HepG2 (cell line): ENCODE measurements around the gene DNAJB11. TPM values are rescaled to one million over a fixed set of nuclear protein-coding genes. Genes with fewer than 3 reads are reported as not detected.

Experiments used
- HMG20A ChIP-seq: IDR thresholded peaks from 2 replicates; pipeline ENCODE4 v1.6.1; 2016; ENCODE audit warnings: borderline replicate concordance
- HMGXB4 ChIP-seq, 2 experiments: sonication (generic) in 1 of 2; formaldehyde crosslinking in 1 of 2; IDR thresholded peaks; 2 replicates each; pipeline versions ENCODE4 v1.4.0 to v1.6.1; 2018 to 2020; ENCODE audit warnings: missing genetic modification reagents in 2 of 2, borderline replicate concordance in 1 of 2, low read depth in 1 of 2, mild to moderate bottlenecking in 1 of 2, missing biosample characterization in 1 of 2
- HNRNPLL ChIP-seq: fragments of 200-400 bp; formaldehyde crosslinking; IDR thresholded peaks from 2 replicates; pipeline ENCODE4 v1.6.1; 2017; ENCODE audit warnings: mild to moderate bottlenecking, low read depth, low read length; ENCODE audit not compliant: poor library complexity, severe bottlenecking
- MXD3 ChIP-seq: IDR thresholded peaks from 2 replicates; pipeline ENCODE4 v1.6.1; 2016; ENCODE audit warnings: mild to moderate bottlenecking, missing biosample characterization, missing genetic modification reagents
- RNF2 ChIP-seq: fragments of 450-650 bp; conservative IDR thresholded peaks from 2 replicates; pipeline ENCODE4 v1.6.1; 2016; ENCODE audit warnings: low read depth
- SMYD3 ChIP-seq: sonication (generic); formaldehyde crosslinking; IDR thresholded peaks from 2 replicates; pipeline ENCODE4 v1.8.1; 2023; ENCODE audit warnings: mild to moderate bottlenecking, missing genetic modification reagents
- TFDP1 ChIP-seq: IDR thresholded peaks from 2 replicates; pipeline ENCODE4 v1.6.1; 2016; ENCODE audit warnings: missing compliant biosample characterization, missing genetic modification reagents, borderline replicate concordance
- TMF1 ChIP-seq: sonication (generic); formaldehyde crosslinking; IDR thresholded peaks from 2 replicates; pipeline ENCODE4 v1.8.1; 2022; ENCODE audit warnings: low read depth, missing genetic modification reagents
- ZBTB49 ChIP-seq: sonication (generic); formaldehyde crosslinking; IDR thresholded peaks from 2 replicates; pipeline ENCODE4 v1.4.0; 2020; ENCODE audit warnings: missing genetic modification reagents, borderline replicate concordance
- ZFP36L2 ChIP-seq: sonication (generic); formaldehyde crosslinking; IDR thresholded peaks from 2 replicates; pipeline ENCODE4 v1.4.0; 2020; ENCODE audit warnings: missing genetic modification reagents
- ZNF17 ChIP-seq: sonication (generic); formaldehyde crosslinking; IDR thresholded peaks from 2 replicates; pipeline ENCODE4 v1.5.0; 2020; ENCODE audit warnings: mild to moderate bottlenecking, missing genetic modification reagents
- ZNF280B ChIP-seq: sonication (generic); formaldehyde crosslinking; IDR thresholded peaks from 2 replicates; pipeline ENCODE4 v1.5.0; 2020; ENCODE audit warnings: missing genetic modification reagents, mild to moderate bottlenecking, borderline replicate concordance
- ZNF615 ChIP-seq: sonication (generic); formaldehyde crosslinking; IDR thresholded peaks from 2 replicates; pipeline ENCODE4 v1.5.0; 2020; ENCODE audit warnings: mild to moderate bottlenecking, missing genetic modification reagents, borderline replicate concordance
- polyA plus RNA-seq, 8 experiments: library from polyadenylated mRNA; depleted of rRNA in 3 of 8; stranded (reverse) in 7 of 8; unstranded in 1 of 8; fragments of >200 nt; fragmentation: Illumina TruSeq in 4 of 8; extraction: Trizol in 4 of 8; gene quantifications; 2 replicates each; pipeline versions ENCODE4 v1.2.1 to v1.2.3, GENCODE V29; 2011 to 2016; ENCODE audit warnings: low read depth in 4 of 8, missing spikeins in 1 of 8, mixed read lengths in 1 of 8; ENCODE audit not compliant: insufficient read depth in 1 of 8
- total RNA-seq, 5 experiments: library from RNA; depleted of rRNA; stranded (reverse); fragments of >200 nt; fragmentation: Illumina TruSeq; extraction: Trizol; gene quantifications; 2 replicates each; pipeline ENCODE4 v1.2.3, GENCODE V29; 2016; ENCODE audit warnings: low read depth in 1 of 5

DNAJB11 gene
- total and polyA plus RNA-seq, 2 of the 13 experiments (the other 11 are each of a cell fraction or from before 2014, with no cell fraction given), result 41.0 to 132 TPM

- TF ChIP-seq ZNF615 (CRISPR knock-in tag) (no peak), TMF1 (no peak), HMG20A (CRISPR knock-in tag) (peak; percentile 95), ZNF280B (no peak), SMYD3 (peak; percentile 49; the same call in 1 of the 2 replicates), MXD3 (no peak), ZFP36L2 (no peak), RNF2 (no peak), TFDP1 (no peak), HNRNPLL (no peak), ZBTB49 (CRISPR knock-in tag) (no peak), HMGXB4 (CRISPR knock-in tag; IDR thresholded peaks at IDR 0.05; ENCODE audit: borderline replicate concordance in 1 of 2, low read depth in 1 of 2) (no peak), ZNF17 (no peak)
Measured at GRCh38 chr3:186605561-186606545, 35.3 kb downstream of the DNAJB11 start (continued).
